Stimulated activated CD4-positive, alpha-beta T cell treated with anti-CD3 and anti-CD28 coated beads, TNF-alpha, amount 100 ng/mL, for 24 hours (primary cell): ENCODE measurements around the gene AGER.
"Not testable (repeated sequence)": the region's sequence is repeated elsewhere in the genome, so short reads cannot be mapped to it uniquely, and the experiment has no call there.

ENCODE experiments used
- DNase-seq, 3 experiments: peaks; one replicate each; pipeline ENCODE4 v3.0.0-alpha.2; 2020; ENCODE audit warnings: low read depth in 3 of 3

The AGER gene

GRCh38 chr6:32184084-32184640 is at the start of gene AGER:
Gene AGER (minus strand): TSS chr6:32184253. CDS start chr6:32184222, 31 bp downstream.
- DNase-seq, result no peak

- DNase-seq, result no peak
These were observed 42.4 kb upstream of the AGER start for GRCh38 chr6:32226434-32226833.

- no peak for DNase-seq
These were observed 40.6 kb upstream of the AGER start for GRCh38 chr6:32224696-32225095.

GRCh38 chr6:32223258-32224235 is 39.5 kb upstream of the AGER start, which contains the start of gene NOTCH4:
Gene NOTCH4 (minus strand): TSS chr6:32224067. CDS start chr6:32223928, 139 bp downstream.
- no peak for DNase-seq

GRCh38 chr6:32222333-32223230 is 38.5 kb upstream of the AGER start:
- DNase-seq, result no peak

- no peak for DNase-seq
These were observed 36.0 kb upstream of the AGER start for GRCh38 chr6:32220021-32220420.

GRCh38 chr6:32218167-32218566 is 34.1 kb upstream of the AGER start:
- DNase-seq, result no peak

- no peak for DNase-seq
These were observed 32.9 kb upstream of the AGER start for GRCh38 chr6:32216998-32217397.

GRCh38 chr6:32216285-32216684 is 32.2 kb upstream of the AGER start:
- DNase-seq, result no peak

GRCh38 chr6:32215617-32216016 is 31.6 kb upstream of the AGER start:
- no peak for DNase-seq

- DNase-seq, result no peak
These were observed 30.1 kb upstream of the AGER start for GRCh38 chr6:32214126-32214525.

- DNase-seq, result no peak
These were observed 29.6 kb upstream of the AGER start for GRCh38 chr6:32213649-32214048.

- no peak for DNase-seq
These were observed 28.2 kb upstream of the AGER start for GRCh38 chr6:32212076-32212760.

- not testable (repeated sequence) for DNase-seq
These were observed 27.4 kb upstream of the AGER start for GRCh38 chr6:32211432-32211831.

GRCh38 chr6:32210191-32210601 is 26.1 kb upstream of the AGER start:
- DNase-seq, result no peak

- DNase-seq, result no peak
These were observed 24.9 kb upstream of the AGER start for GRCh38 chr6:32208996-32209395.

- no peak for DNase-seq
These were observed 20.2 kb upstream of the AGER start for GRCh38 chr6:32204268-32204715.

GRCh38 chr6:32203426-32204267 is 19.6 kb upstream of the AGER start:
- no peak for DNase-seq

GRCh38 chr6:32202186-32202585 is 18.1 kb upstream of the AGER start:
- no peak for DNase-seq

GRCh38 chr6:32200711-32201475 is 16.8 kb upstream of the AGER start:
- no peak for DNase-seq
